HG03565 (cell line): ENCODE data around the gene IFNAR1.
"Not testable (repeated sequence)": the region's sequence is repeated elsewhere in the genome, so short reads cannot be mapped to it uniquely, and the experiment has no call there.

Experiments used
- ATAC-seq: cut with Tn5 transposase; IDR thresholded peaks from one replicate; pipeline ENCODE4 v1.9.1; 2021; ENCODE audit warnings: mild to moderate bottlenecking, moderate library complexity; ENCODE audit not compliant: unreplicated experiment

Gene IFNAR1

GRCh38 chr21:33374450-33375096 is 49.8 kb downstream of the IFNAR1 start:
- no peak for ATAC-seq

DNA sequence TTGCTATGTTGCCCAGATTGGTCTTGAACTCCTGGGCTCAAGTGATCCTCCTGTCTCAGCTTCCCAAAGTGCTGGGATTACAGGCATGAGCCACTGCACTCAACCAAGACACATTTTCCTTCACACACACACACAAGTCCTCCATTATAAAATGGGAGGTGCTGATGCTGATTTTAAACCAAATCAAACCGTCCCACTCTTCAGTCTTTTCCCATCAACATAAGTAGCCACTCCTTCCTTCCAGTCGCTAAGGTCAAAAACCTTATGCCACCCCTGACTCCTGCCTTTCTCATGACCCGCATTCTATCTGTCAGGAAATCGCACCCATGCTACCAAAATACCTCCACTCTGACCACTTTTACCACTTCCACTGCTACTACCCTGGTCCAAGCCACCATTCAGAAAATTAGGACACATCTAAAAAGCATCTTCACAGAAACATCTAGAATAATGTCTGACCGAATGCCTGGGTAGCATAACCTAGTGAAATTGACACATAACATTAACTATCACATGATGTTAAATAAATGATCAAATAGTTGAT is 50.4 kb downstream of the IFNAR1 start:
- ATAC-seq, result no peak

GRCh38 chr21:33377221-33377920 is 52.6 kb downstream of the IFNAR1 start:
- ATAC-seq, result no peak

DNA sequence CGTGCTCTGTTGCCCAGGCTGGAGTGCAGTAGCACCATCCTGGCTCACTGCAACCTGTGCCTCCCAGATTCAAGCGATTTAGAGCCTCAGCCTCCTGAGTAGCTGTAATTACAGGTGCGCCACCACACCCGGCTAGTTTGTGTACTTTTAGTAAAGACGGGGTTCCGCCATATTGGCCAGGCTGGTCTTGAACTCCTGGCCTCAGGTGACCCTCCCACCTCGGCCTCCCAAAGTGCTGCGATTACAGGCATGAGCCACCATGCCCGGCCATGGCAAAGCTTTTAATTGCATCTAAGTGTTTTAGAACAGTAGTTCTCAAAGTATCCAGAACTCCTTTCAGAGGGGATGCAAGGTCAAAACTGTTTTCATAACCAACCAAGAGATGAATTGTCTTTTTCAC is 53.3 kb downstream of the IFNAR1 start:
- ATAC-seq, result no peak

- ATAC-seq, result not testable (repeated sequence)
Measured at GRCh38 chr21:33379934-33380333, 55.2 kb downstream of the IFNAR1 start.

- peak; percentile 37 for ATAC-seq
Measured at GRCh38 chr21:33380483-33380998, 55.8 kb downstream of the IFNAR1 start.

DNA sequence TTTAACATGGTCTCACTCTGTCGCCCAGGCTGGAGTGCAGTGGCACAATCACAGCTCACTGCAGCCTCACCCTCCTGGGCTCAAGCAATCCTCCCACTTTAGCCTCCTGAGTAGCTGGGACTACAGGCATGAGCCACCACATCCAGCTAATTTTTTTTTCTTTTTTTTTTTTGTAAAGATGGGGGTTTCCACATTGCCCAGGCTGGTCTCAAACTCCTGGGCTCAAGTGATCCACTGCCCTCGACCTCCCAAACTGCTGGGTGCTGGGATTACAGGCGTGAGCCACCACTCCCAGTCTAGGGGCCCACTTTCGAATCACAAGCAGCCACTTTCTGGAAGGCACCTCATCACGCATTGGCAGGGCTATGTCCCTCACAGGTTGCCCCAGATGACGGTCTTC is 56.6 kb downstream of the IFNAR1 start:
- ATAC-seq, result not testable (repeated sequence)

DNA sequence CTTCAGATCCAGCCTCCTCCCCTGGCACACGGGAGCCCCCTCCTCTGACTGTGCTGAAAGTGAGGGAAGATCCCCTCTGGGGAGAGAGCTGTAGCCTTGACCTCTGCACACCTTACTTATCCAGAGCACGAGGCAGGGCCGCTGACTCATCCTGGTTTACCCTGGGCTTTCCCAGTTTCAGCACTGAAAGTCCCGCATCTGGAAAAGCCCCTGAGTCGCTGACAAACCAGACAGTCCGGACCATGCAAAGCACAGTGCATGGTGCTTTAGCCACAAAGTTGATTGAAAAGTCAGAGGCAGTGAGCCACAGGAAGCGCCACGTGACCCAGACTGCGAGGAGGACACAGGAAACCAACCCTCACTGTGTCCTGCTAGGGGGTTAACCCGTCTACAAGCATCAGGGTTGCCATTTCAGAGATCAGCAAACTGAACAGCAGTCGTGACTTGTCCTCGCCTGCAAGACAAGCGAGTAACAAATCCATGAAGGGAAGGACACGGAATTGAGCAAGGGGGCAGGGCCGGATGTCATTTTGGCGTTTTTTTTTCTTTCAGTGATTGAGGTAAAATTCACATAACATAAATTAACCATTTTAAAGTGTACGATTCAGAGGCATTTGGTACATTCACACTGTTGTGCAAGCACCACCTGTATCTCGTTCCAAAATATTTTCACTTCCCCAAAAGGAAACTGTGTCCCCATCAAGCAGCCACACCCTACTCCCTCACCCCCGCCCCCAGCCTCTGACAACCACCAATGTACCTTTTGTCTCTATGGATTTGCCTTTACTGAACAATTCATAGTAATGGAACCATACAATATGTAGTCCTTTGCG is 58.5 kb downstream of the IFNAR1 start:
- ATAC-seq, result peak; percentile 67

DNA sequence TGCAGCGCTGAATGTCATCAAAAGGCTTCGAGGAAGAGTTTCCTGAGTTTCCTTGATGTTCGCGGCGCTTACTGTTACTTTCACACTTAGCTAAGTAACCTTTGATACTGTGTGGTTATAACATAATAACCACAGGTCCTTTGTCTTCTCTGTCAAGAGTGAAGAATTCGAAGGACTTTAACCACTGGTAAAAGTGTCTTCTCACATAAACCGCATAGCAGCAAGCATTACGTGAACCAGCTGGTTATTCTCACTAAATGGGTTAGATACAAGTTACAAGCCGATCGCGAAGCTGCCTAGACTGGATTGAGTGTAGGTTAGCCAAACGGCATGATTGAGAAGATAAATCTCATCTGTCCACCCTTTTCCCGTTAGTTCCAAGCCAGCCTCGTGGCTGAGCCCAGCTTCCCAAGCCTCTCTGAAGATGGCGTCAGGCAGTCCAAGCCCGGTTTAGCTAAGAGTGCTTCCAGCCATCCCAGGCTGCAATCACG is 60.1 kb downstream of the IFNAR1 start:
- no peak for ATAC-seq

DNA sequence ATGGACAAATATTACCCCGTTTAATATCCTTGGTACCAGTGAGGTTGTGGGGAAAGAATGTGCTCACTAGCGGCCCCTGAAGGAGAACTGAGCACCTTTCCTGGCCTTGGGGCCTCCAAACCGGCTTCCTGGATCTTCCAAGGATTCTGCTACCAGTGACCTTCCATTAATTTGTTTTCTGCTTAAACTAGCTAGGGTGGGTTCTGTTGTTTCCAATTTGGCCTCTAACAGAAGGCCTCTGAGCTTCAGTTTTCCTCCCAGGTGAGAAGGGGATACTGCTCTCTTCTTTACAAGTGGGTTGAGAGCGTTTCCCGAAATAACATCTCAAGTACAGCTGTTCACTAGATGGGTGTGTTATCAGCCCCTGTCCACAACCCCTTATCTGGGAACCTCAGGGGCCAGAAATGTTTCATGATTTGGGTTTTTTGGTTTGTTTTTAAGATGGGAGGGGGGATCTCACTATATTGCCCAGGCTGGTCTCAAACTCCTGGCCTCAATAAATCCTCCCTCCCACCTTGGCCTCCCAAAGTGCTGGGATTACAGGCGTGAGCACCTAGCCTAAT is 61.5 kb downstream of the IFNAR1 start:
- no peak for ATAC-seq

DNA sequence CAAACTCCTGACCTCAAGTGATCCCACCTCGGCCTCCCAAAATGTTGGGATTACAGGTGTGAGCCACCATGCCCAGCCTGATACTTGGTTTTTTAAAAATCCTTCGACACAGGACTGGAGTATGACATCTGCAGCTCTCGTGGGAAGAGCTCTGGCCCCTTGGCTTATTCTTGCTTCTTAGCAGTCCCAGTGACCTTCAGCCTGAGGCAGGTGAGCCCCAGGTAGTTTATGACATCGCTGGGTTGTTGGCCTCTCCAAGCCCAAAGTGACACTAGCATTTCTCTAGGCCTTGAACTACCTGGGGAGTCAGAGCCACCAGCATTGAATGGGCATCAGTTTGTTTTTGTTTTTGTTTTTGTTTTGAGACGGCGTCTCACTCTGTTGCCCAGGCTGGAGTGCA is 62.5 kb downstream of the IFNAR1 start:
- ATAC-seq, result no peak

DNA sequence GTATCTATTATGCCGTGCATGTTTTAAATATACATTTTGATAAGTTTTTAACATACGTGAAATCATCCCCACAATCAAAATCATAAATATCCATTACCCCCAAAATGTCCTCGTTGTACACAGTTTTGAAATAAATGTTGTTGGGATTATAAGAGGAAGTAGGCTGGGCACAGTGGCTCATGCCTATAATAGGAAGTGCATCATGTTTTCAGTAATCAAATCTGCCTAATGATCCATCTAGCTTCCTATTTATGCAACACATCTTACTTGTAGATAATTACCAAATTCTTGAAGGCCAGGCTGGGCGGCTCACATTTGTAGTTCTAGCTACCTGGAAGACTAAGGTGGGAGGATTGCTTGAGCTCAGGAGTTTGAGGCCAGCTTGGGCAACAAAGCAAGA is 63.4 kb downstream of the IFNAR1 start:
- no peak for ATAC-seq

GRCh38 chr21:33390479-33390878 is 65.7 kb downstream of the IFNAR1 start:
- ATAC-seq, result no peak

DNA sequence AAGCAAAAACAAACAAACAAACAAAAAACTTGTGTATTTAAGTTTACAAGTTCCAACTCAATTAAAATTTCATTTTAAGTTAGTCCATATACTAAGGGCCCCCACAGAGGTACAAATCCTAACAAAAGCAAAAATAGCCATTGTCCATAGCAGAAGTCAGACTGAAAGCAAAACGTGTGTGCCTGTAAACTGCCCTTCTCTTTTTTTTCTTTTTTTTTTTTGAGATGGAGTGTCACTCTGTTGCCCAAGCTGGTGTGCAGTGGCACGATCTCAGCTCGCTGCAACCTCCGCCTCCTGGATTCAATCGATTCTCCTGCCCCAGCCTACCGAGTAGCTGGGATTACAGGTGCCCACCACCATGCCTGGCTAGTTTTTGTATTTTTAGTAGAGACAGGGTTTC is 66.9 kb downstream of the IFNAR1 start:
- ATAC-seq, result no peak

- no peak for ATAC-seq
Measured at GRCh38 chr21:33392284-33392985, 67.7 kb downstream of the IFNAR1 start.

- ATAC-seq, result no peak
Measured at GRCh38 chr21:33393348-33393747, 68.6 kb downstream of the IFNAR1 start.

GRCh38 chr21:33394260-33394659 is 69.5 kb downstream of the IFNAR1 start:
- ATAC-seq, result no peak

DNA sequence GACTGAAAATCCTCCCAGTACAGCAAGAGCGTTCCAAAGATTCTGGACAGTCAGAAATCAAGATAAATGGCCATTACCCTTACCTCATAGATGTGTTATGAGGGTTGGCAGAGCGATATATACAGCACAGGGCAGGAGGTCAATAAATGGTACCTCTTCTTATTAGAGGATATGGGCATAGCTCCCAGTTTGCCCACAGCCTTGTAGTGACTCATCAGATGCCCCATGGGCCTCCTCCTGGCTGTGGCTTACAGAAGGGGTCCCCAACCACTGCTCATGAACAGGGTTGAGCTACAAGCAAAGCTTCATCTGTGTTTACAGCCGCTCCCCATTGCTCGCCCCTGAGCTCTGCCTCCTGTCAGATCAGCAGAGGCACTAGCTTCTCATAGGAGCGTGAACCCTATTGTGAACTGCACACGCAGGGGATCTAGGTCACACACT is 71.1 kb downstream of the IFNAR1 start:
- ATAC-seq, result no peak

DNA sequence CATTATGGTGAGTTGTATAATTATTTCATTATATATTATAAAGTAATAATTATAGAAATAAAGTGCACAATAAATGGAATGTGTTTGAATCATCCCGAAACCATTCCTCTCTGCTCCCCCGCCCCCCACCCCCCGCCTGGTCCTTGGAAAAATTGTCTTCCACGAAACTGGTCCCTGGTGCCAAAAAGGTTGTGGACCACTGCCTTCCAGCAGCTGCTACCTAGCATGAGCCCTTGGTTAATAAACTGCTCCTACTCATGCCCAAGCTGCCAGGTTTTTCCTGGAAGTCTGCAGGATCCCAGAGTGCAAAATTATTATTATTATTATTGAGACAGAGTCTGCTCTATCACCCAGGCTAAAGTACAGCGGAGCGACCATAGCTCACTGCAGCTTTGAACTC is 71.7 kb downstream of the IFNAR1 start:
- no peak for ATAC-seq

DNA sequence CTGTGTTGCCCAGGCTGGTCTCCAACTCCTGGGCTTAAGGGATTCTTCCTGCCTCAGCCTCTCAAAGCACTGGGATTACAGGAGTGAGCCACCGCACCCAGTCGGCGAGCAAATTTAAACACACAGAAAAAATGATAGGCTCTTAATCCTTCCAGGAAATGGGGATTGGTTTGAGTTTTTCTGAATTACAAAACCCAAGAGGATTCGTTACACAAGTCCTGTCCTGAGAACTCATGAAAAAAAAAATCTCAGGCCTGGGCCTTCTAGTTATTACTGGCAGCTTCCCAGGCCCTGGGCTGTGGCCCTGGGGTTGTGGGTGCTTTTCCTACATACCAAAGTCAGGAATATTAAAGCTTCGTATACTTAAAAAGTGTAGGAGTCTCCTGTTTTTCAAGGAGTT is 72.2 kb downstream of the IFNAR1 start:
- no peak for ATAC-seq
